ENCODE measurements around the gene TMTC1. TPM values are rescaled to one million over a fixed set of nuclear protein-coding genes. Genes with fewer than 3 reads are reported as not detected.

Gene TMTC1
- total and polyA plus RNA-seq, 12 donors = 5.1 to 82.2 (median 41.8) TPM

- Histone ChIP-seq H3K4me1 (replicated peaks in 1 of 2) (no peaks in the 10 kb centered on the region), H3K27ac (no peak overlapping the region), H3K4me3 (no peak overlapping the region), H3K27me3 (no peaks in the 10 kb centered on the region), H3K36me3 (replicated peaks in 1 of 2) (no peaks in the 10 kb centered on the region), H3K9me3 (replicated peaks in 1 of 3) (no peaks in the 10 kb centered on the region)
- intact Hi-C loops (cut with DNase I) = no loop called here
- no peak for DNase-seq
- no peak for TF ChIP-seq POLR2A (IDR thresholded peaks at IDR 0.05)
These were observed 20.3 kb upstream of the TMTC1 start for GRCh38 chr12:29804019-29804418.

GRCh38 chr12:29799591-29799990, 15.8 kb upstream of the TMTC1 start:
- no peak for DNase-seq
- no peak overlapping the region for H3K4me3 ChIP-seq
- intact Hi-C loops (cut with DNase I) = no loop called here

GRCh38 chr12:29797565-29798355, 14.0 kb upstream of the TMTC1 start:
- WGBS, 4 donors = 50 to 84% (median 78%) methylated on average over 2 of the region's 2 CpGs
- Histone ChIP-seq H3K4me1 (replicated peaks in 1 of 2) (peaks cover 0 to 5% of the 10 kb centered on the region in 2 donors), H3K36me3 (replicated peaks in 1 of 2) (no peaks in the 10 kb centered on the region), H3K4me3 (no peak overlapping the region), H3K27me3 (no peaks in the 10 kb centered on the region), H3K27ac (no peak overlapping the region), H3K9me3 (replicated peaks in 1 of 3) (no peaks in the 10 kb centered on the region)
- TF ChIP-seq POLR2A (IDR thresholded peaks at IDR 0.05) = no peak
- TF ChIP-seq CTCF (IDR thresholded peaks at IDR 0.05) = no peak
- DNase-seq = no peak
- intact Hi-C loops (cut with DNase I) = no loop called here

More at GRCh38 chr12:29799591-29799990, 15.8 kb upstream of the TMTC1 start:
- Histone ChIP-seq H3K9me3 (replicated peaks in 1 of 3) (no peaks in the 10 kb centered on the region), H3K4me1 (replicated peaks in 1 of 2) (peaks cover 0 to 5% of the 10 kb centered on the region in 2 donors), H3K27ac (no peak overlapping the region), H3K36me3 (replicated peaks in 1 of 2) (no peaks in the 10 kb centered on the region), H3K27me3 (no peaks in the 10 kb centered on the region)
- TF ChIP-seq POLR2A (IDR thresholded peaks at IDR 0.05) (no peak), CTCF (IDR thresholded peaks at IDR 0.05) (no peak)

GRCh38 chr12:29796823-29797263, 13.1 kb upstream of the TMTC1 start:
- Histone ChIP-seq H3K4me3 (no peak overlapping the region), H3K9me3 (replicated peaks in 1 of 3) (no peaks in the 10 kb centered on the region), H3K4me1 (replicated peaks in 1 of 2) (peaks cover 0 to 5% of the 10 kb centered on the region in 2 donors), H3K27ac (no peak overlapping the region), H3K27me3 (no peaks in the 10 kb centered on the region), H3K36me3 (replicated peaks in 1 of 2) (no peaks in the 10 kb centered on the region)
- intact Hi-C loops (cut with DNase I) = no loop called here
- peak in 6 of 7 donors; percentile 28 to 72 (median 56) for DNase-seq
- peak in 1 of 6 experiments; percentile 53 for TF ChIP-seq CTCF (IDR thresholded peaks at IDR 0.05)
- TF ChIP-seq POLR2A (IDR thresholded peaks at IDR 0.05) = no peak
- WGBS, 4 donors = 36 to 49% (median 44%) methylated on average over 6 of the region's 6 CpGs

- TF ChIP-seq POLR2A (IDR thresholded peaks at IDR 0.05) (no peak), CTCF (IDR thresholded peaks at IDR 0.05) (no peak)
- intact Hi-C loops (cut with DNase I) = no loop called here
- Histone ChIP-seq H3K9me3 (replicated peaks in 1 of 3) (no peaks in the 10 kb centered on the region), H3K4me1 (replicated peaks in 1 of 2) (peaks cover 0 to 5% of the 10 kb centered on the region in 2 donors), H3K27ac (no peak overlapping the region), H3K36me3 (replicated peaks in 1 of 2) (no peaks in the 10 kb centered on the region), H3K4me3 (no peak overlapping the region), H3K27me3 (no peaks in the 10 kb centered on the region)
- WGBS, 4 donors = 86 to 91% (median 87%) methylated on average over 3 of the region's 3 CpGs
- DNase-seq = no peak
These were observed 12.0 kb upstream of the TMTC1 start for GRCh38 chr12:29795715-29796114.
